HG02938 (cell line): Measurements from ENCODE around the gene USP34.
A peak's percentile ranks its signal among the peaks of the same experiment; 100 is the strongest.
"Not testable (repeated sequence)": the region's sequence is repeated elsewhere in the genome, so short reads cannot be mapped to it uniquely, and the experiment has no call there.

Source experiments
- ATAC-seq: cut with Tn5 transposase; IDR thresholded peaks from one replicate; pipeline ENCODE4 v1.9.1; 2021; ENCODE audit warnings: mild to moderate bottlenecking, moderate library complexity; ENCODE audit not compliant: unreplicated experiment

Gene USP34

DNA sequence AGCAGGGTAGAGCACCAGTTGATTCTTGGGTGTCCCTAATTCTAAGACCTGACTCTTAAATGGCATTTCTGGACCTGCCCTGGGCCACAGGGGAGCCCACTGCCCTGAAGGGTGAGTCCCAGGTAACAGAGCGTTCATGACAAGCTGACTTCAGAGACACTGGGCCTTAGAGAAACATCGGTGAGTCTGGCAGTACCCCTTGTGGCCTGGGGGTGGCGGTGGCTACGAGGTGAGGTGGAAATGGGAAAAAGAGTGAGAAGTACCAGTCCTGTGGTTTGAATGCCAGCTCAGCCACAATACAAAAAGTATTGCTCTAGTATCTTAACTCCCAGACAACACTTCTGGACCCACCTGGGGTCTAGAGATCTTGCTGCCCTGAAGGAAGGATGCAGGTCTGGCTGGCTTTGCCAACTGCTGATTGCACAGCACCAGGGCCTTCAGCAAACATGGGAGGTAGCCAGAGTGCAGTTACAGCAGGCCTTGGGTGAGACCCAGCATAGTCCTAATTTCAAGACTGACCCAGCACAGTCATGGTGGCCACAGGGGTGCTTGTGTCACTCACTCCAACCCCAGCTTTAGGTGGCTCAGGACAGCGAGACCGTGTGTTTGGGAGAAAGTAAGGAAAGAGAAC lies 44.5 kb downstream of the USP34 start:
- peak; percentile 55 for ATAC-seq

DNA sequence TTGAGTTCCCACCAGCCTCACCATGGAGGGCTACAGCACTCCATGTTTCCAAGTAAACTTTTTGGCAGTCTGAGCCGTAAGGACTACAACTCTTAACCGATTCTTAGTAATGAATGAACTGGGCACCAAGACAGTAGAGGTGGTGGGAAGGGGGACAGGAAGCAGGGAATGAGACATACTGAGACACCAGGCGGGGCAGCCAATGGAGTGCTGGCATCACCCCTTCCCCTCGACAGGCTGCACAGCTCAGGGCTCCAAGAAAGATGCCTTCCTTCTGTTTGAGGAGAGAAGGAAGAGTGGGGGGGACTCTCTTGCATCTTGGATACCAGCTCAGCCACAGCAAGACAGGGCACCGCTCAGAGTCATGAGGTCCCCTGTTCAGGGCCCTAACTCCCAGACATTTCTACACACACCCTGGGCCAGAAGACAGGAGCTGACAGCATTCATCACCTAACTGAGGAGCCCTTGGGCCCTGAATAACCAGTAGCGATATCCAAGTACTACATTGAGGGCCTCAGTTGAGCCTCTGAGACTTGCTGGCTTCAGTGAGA lies 45.2 kb downstream of the USP34 start:
- peak; percentile 7 for ATAC-seq

DNA sequence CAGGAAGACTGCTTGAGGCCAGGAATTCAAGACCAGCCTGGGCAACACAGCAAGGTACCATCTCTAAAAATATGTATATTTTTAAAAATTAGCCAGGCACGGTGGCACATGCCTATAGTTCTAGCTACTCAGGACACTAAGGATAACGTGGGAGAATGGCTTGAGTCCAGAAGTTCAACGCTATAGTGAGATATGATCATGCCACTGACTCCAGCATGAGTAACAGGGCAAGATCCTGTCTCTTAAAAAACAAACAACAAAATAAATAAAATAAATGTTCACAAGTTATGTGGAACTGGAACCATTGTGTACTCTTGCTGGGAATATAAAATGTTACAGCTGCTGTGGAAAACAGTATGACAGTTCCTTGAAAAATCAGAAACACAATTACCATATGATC lies 47.2 kb downstream of the USP34 start:
- ATAC-seq, result no peak

DNA sequence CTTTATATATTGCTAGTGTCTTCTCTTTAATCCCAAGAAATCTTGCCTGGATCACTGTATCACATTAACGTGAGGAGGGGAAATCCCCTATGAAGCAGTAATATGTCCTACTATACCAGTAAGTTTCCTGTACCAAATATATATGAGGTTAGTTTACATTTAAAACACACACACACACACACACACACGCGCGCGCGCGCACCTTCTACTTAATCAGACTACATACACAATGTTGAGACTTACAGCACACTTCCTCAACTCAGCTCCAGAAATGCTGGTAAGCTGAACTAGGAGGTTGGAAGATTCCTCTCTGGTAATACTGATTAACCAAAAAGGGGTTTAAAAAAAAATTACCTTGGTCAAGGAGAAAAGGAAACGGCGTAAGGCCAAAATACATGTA lies 49.3 kb downstream of the USP34 start:
- ATAC-seq, result no peak

DNA sequence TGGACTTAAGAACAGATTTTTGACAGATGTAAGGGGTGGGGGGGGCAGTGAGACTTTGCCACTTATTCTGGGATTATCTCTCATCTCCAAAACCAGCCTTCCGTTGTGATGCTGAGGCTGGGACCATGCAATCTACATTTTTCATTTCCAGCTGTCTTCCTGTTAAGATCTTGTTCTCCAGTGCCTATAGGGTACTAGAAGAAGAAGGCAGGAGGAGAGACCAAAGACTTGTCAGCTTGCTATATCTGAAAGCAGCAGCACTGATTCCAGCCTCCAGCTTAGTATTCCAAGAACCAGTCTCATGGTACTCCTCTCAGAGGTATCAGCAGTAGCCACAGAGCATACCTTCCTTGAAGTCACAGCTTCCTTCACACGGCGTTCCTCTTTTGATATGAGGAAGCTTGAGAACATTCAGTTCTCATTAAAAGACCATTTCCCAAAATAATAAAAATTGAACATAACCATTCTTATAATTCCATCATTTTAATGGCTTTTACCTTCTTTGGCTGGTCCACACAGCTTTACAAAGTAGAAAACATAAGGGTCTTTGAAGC lies 49.8 kb downstream of the USP34 start:
- no peak for ATAC-seq

DNA sequence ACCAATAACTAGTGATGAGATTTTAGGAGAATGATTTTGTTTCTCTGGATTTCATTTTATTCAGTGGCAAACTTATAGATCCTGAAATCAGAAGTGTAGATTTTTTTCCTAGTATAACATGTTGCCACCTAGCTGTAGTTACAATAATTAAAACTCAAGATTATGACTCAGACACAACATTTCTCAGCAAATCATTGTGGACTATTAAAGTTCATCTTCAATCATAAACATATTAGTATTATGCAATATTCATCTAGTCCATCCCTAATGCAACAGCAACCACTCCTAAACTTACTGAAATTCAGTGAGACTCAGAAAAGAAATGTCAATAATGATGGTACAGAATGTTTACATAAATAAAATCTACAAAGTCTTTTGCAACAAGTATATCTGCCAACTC lies 51.3 kb downstream of the USP34 start:
- no peak for ATAC-seq

DNA sequence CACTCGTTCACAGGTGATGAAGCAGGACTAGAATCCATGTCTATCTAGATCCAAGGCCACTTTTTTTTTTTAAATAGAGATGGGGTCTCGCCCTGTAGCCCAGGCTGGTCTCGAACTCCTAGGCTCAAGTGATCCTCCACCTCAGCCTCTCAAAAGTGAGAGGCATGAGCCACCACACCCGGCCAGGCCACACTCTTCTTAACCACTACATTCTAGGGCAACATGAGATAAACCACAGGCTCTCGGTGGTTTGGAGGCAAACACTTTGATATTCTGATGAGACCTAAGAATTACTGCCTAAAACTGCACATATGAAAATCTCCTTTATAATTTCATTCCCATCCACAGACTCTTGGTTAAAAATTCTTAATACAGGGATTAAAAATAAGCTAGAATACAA lies 51.8 kb downstream of the USP34 start:
- ATAC-seq, result no peak

DNA sequence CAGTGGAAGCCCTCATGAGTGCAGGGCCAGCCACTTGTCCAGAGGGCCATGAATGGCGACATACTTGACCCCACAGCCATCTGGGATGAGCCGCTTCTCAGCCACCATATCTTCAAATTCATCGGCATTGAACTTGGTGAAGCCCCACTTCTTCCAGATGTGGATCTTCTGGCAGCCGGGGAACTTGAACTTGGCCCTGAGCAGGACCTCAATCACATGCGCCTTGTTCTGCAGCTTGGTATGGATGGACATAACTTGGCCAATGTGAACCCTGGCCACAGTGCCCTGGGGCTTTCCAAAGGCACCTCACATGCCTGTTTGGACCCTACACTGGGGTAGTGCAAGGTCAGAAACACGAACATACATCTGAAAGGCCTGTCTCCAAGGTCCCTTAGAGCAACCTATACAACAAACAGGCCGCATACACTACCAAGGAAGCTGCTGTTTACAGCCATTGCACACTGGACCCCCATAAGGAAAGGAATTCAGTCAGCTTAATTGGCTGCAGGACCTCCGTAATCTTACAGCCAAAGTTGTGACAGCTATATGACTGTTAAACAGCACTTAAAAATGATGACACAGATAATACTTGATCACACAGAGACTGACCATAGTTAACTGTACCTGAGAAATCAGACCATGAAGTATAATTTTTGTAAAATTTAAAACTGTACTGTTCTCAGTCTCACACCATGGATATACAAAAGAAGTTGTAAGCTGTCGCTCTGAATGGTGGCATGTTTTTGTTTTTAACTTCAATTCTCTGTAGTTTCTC lies 53.8 kb downstream of the USP34 start:
- no peak for ATAC-seq

DNA sequence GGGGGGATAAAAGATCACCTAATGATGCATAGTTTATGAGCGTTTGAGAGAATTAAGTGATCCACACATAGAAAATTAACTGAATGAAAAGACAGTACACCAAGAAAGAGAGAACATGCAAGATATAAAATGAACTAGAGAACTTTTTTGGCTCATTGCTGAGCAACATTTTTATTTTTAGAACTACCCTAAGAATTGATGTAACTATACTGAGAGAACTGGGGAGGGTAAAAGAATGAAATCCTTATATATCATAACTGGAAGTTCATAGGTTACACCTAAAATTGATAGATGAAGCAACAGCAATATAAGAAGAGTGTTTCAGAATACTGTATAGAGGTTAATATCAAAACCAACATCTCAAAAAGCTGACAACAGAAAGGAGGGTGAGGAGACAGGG lies 55.6 kb downstream of the USP34 start:
- ATAC-seq, result no peak

DNA sequence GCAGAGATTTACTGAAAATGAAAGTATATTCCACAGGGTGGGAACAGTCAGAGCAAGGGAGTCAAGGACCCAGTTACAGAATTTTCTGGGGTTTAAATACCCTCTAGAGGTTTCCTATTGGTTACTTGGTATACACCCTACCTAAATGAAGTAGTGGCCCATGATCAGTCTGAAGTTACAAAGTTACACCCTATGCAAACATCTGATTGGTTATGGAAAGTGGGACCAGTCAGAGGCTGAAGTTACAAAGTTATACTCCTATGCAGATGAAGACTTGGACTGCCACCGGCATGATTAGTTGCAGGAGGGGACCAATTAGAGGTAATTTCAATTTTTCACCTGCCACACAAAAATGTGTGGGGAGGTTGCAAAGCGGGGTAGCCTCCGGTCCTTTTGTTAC lies 56.2 kb downstream of the USP34 start:
- ATAC-seq, result no peak

DNA sequence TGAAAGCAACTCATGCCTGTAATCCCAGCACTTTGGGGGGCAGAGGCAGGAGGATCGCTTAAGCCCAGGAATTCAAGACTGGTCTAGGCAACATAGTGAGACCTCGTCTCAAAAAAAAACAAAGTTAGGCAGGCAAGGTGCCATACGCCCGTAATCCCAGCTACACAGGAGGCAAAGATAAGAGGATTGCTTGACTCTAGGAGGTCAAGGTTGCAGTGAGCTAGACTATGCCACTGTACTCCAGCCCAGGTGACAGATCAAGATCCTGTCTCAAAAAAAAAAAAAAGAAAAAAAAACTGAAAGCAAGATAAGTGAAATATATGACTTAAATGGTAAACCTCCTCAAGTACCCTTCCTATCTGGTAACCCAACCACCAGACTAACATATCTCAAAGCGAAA lies 59.8 kb downstream of the USP34 start:
- no peak for ATAC-seq

DNA sequence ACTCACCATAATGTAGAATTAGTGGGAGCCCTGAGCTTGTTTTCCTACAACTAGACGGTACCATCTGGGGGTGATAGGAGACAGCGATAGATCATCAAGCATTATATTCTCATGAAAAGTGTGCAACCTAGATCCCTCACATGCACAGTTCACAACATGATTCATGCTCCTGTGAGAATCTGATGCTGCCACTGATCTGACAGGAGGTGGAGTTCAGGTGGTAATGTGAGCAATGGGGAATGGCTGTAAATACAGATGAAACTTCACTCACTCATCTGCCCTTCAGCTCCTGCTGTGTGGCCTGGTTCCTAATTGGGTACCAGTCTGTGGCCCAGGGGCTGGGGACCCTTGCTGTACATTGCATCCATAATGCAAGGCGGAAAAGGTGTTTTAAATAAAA lies 60.7 kb downstream of the USP34 start:
- no peak for ATAC-seq

DNA sequence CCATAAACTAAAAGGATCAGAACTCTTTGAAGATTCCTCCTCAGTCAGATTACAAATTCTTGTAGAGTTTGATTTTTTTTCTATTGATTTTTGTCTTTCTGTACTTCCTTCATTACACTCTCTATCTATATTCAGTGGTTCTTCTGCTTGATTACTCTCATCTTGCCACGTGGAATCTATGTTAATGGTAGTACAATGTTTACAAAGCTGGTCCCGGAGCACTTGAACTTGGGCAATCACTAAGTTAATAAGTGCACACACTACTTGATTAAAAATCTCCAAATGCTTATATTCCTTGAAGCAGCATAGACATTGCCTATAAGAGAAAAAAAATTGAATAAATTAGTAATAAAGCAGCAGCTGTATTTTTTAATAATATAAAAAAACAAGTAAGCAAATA lies 65.1 kb downstream of the USP34 start:
- no peak for ATAC-seq

DNA sequence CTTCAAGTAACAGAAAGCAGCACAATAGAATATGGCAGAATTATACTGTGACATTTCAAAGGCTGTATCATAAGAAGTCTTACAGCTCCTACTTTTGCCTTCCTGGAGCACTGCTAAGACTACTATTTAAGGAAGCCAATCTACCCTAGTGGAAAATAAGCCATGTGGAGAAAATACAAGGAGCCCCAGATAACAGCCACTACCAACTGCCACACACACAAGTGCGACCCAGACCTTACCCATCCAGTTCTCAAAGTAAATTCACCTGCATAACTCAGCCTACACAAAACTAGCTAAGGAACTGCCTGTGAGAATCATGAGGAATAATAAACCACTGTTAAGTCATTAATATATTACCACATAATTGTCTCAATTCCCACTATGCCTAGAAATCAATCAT lies 66.4 kb downstream of the USP34 start:
- no peak for ATAC-seq

DNA sequence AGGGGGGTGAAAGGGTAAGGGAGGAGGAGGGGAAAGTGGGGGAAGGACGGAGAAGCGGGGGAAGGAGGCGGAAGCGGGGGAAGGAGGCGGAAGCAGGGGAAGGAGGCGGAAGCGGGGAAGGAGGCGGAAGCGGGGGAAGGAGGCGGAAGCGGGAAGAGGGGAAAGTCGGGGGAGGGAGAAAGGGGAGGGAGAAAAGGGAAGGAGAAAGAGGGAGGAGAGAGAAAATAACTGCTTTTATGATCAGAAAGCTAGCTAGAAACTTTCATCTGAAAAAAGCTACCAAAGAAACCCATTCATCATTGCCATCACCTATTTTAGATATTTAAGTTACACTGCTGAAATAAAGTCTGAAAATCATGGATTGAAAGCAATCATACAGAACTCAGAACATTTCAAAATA lies 72.5 kb downstream of the USP34 start:
- no peak for ATAC-seq

DNA sequence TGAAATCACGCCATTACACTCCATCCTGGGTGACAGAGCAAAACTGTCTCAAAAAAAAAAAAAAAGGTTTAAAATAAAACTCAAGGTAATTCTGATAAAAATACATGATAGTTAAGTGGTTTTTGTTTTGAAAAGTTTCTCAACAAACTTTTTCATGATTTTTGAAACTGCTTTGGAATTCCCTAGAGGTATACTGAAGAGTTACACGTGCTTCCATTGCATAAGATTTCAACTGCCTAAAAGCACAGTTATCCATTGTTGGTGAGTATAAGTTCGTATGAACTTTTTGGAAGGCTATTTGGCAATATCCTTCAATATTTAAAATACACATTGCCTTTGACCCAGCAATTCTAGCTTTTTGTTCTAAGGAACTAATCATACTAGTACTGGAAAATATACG lies 74.9 kb downstream of the USP34 start:
- ATAC-seq, result no peak

DNA sequence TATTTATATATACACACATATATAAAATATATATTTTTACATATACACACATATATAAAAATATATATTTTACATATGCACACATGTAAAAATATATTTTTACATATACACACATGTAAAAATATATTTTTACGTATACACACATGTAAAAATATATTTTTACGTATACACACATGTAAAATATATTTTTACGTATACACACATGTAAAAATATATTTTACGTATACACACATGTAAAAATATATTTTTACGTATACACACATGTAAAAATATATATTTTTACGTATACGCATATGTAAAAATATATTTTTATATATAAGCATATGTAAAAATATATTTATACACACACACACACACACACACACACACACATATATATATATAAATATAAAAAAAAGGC lies 83.3 kb downstream of the USP34 start:
- not testable (repeated sequence) for ATAC-seq

DNA sequence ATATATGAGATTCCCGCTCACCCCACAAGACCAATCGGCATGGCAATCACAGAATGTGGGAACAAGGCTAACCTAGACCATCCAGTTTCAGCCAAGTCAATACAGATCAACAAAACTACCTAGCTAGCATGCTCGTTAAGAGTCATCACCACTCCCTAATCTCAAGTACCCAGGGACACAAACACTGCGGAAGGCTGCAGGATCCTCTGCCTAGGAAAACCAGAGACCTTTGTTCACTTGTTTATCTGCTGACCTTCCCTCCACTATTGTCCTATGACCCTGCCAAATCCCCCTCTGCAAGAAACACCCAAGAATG lies 90.0 kb downstream of the USP34 start:
- ATAC-seq, result not testable (repeated sequence)

DNA sequence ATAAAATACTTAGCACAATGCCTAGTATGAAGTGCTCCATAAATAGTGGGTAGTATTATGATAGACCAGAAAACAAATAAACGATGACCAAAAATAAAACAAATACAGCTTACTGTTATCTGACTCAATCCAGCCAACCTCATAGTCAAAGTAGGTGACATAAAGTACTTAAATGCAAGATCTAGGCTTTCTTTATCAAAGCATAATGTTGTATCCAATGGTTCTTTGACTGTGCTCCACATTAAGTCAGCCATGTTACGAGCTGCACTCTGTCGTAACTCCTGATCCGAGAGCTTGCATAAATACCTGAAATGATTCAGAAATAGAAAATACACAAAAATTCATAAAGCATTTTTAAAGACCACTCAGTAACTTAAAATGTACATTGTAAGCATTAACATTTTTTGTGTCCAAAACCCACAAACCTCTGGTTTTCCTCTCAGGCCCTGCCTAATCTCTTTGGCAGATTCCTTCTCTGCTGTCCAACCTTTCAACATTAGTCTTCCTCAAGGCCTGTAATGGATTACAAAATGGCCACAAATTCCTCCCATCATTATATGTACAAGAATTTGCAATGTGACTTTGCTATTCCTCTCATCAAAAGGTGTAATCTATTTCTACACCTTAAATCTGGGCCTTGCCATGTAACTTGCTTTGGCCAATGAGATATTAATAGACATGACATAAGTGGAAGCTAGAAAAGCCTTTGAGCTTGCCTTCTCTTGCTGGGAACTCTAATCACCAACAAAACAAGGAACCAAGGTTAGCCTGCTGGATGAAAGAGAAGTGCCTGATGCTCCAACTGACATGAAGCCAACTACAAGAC lies 90.6 kb downstream of the USP34 start:
- ATAC-seq, result no peak

DNA sequence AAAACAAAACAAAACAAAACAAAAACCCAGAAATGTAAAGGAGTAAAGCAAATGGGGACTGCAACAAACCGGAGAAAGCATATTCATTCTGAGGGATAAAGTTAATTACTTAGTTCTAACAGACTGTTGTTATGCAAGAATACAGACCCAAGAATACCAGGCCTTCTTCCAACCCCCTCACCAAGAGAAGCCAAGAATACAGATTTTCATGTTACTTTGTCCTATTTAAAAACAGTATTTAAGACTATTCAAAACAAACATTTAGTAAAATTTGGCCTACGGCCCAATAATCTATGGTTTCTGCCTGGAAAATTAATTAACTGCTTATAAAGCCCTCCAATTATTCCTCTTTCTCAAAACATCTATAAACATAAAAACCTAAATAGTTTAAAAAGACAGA lies 91.4 kb downstream of the USP34 start:
- ATAC-seq, result no peak

DNA sequence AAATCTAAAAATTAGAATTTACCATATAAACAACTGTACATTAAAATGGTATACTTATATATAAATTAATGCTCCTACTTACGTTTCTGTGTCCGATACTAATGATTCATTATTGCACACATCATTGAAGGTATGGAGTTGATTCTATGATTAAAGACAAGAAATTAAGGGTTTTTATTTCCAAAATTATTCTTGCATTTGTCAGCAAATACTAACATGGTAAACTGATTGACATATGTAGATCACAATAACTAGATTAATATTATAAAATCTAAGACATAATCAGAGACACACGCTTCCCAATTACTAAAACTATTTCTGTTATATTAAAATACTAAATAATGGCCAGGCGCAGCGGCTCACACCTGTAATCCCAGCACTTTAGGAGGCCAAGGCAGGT lies 92.6 kb downstream of the USP34 start:
- no peak for ATAC-seq

DNA sequence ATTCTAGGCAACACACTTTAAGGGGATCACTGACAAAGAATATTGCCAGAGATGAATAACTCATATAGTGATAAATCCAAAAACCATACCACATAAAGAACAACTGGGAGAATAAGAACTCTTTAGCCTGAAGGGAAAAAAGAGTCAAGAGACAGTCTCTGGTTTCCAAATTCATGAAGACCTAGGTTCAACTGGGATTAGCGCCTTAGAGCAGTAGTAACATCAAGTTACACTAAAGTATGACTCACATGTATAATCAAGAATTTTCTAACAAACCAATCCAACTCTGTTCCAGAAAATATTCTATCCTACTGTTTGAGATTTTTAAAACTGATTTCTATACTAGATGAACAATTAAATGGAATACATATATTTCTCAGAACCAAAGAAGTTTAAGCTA lies 93.8 kb downstream of the USP34 start:
- ATAC-seq, result no peak
